HG03457 (cell line): ENCODE measurements around the gene COL8A1.

Experiments used
- ATAC-seq: cut with Tn5 transposase; IDR thresholded peaks from one replicate; pipeline ENCODE4 v1.9.1; 2021; ENCODE audit warnings: moderate number of reproducible peaks; ENCODE audit not compliant: unreplicated experiment

COL8A1 gene

GRCh38 chr3:99668044-99668443 is 29.6 kb downstream of the COL8A1 start:
- no peak for ATAC-seq

DNA sequence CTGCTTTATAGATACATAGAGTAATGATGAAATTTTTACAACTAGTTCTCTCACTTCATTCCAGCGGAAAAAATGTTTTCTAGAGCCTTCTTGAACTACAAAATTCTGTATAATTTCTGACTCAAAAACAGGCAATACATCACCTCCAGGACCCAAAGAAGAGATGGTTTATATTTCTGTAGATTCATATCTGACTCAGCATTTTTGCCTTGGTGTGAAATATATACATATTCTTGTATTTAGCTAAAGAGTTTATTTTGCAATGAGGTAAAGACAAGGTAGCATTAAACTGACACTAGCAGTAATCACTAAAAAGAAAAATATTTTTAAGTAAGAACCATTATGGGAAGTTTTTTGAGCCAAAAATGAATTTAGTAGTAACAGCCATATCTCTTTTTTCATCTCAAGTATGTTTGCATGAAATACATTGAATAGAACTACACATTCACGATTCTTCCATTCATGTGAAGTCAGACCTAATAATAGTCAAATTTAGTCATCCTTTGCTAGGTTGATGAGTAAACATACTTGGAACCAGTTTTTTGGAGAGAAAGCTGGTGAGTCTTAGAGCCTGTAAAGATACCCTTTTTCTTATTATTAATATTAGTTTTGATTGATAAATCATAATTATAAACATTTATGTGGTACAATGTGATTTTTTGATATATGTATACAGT is 31.6 kb downstream of the COL8A1 start:
- no peak for ATAC-seq

- ATAC-seq = no peak
Measured at GRCh38 chr3:99670556-99670950, 32.2 kb downstream of the COL8A1 start.

DNA sequence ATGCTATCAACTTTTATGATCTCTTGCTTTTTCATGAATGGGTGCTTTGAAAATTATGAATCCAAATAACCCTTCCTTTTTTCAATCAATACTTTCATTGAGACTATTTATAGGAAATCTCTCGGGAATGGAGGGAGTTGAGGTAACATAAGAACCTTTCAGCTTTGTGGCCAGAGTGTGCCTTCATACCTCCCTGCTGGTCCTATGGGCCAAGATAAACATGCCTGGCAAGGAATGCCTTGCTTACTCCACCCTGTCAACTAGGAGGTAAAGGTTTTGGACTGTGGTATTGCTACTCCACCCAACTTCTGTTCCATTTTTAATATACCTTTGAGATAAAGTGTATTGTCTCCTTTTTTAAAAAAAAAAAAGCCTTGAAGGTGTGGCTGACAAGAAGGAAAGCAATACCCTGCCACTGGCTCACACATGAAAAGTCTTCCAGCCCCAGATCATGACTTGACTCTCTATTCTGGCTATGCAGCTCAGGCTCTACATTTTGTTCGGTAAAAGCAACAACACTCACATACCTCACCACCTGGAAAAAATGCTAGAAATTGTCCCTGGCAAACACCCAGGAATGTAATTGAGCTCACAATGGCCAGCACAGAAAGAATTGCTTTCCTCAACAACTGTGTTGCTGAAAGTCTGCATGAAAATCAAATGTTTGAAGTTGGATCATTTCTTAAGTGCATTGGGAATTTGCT is 35.8 kb downstream of the COL8A1 start:
- no peak for ATAC-seq

GRCh38 chr3:99678023-99678422 is 39.6 kb downstream of the COL8A1 start:
- no peak for ATAC-seq

DNA sequence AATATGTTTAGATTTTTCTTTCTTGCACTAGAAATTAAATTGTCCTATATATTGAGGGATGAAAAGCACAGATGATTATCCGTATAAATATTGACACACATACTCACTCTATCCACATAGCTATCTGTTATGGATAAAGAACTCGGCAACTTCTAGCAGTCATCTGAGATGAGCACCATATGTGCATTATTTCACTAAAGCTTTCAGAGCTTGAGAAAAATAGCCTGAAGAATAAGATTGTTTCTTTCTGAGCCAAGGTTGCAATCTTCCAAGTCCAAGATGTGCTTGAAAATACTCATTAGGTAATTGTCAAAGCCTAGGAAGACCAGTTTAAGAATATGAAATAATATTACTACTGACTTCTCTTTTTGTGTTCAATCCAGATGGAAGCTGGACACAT is 40.5 kb downstream of the COL8A1 start:
- ATAC-seq = no peak

GRCh38 chr3:99681512-99681911 is 43.1 kb downstream of the COL8A1 start:
- ATAC-seq = no peak

- no peak for ATAC-seq
Measured at GRCh38 chr3:99681976-99682375, 43.6 kb downstream of the COL8A1 start.

- ATAC-seq = no peak
Measured at GRCh38 chr3:99683465-99683864, 45.1 kb downstream of the COL8A1 start.

GRCh38 chr3:99683876-99684275 is 45.5 kb downstream of the COL8A1 start:
- no peak for ATAC-seq

GRCh38 chr3:99684644-99685043 is 46.2 kb downstream of the COL8A1 start:
- no peak for ATAC-seq

DNA sequence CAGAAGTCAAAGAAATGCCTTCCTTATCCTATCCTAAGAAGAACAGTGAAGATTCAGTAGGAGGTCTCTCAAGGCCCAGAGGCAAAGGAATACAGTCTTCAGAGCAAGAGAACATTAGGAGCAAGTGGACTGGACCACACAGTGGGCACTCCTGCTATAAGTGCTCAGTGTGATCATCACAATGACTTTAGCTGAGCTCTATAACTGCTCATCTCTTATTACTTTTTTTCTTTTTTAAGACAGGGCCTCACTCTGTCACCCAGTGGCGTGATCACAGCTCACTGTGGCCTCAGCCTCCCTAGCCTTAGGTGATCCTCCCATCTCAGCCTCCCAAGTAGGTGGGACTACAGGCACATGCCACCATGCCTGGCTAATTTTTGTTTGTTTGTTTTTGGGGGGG is 48.1 kb downstream of the COL8A1 start:
- no peak for ATAC-seq

DNA sequence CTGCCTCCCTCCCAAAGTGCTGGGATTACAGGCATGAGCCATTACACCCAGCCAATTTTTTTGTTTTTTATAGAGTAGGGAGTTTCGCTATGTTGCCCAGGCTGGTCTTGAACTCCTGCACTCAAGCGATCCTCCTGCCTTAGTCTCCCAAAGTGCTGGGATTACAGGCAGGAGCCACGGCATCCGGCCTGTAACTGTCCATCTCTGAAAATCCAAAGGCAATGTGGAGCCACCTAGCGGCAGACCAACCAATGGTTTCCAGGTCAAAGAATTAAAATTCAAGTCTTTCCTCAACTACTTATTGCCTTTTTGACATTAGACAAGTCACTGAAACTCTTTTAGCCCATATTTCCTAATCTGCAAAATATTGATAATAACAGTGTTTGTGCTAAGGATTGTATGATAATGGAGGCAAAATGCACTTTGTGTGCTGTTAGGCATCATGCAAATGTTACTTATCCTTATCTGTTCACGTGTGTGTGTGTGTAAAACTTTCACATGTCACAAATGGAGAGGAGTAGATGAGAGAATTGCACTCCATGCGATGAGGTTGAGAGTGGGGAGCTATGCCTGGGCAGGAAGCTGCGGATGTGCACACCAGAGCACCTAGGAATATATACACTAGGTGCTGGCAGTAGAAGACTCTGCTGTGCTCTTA is 48.7 kb downstream of the COL8A1 start:
- ATAC-seq = no peak

DNA sequence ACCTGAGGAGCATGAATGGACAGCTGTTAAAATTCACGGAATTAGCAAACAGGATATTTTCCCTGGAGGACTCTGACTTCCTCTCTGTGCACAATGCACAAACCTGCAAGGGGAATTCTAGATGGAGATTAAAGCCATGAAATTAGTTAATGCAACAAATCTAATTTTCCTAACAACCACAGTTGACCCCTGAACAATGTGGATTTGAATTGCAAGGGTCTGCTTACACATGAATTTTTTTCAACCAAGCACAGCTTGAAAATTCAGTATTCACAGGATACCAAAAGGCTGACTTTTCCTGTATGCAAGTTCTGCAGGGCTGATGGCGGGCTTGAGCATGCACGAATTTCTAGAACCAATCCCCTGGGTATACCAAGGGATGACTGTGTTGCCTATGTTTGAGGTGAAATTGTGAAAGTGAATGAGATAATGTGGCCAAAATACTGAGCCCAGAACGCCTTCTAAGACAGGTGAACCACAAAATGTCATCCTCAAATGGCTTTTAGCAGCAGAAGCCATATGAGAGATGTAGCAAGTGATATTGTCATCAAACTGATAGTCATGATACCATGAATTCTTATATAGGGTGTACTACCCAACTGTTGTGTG is 52.5 kb downstream of the COL8A1 start:
- no peak for ATAC-seq

- ATAC-seq = no peak
Measured at GRCh38 chr3:99693636-99694035, 55.2 kb downstream of the COL8A1 start.

- no peak for ATAC-seq
Measured at GRCh38 chr3:99696497-99696896, 58.1 kb downstream of the COL8A1 start.

DNA sequence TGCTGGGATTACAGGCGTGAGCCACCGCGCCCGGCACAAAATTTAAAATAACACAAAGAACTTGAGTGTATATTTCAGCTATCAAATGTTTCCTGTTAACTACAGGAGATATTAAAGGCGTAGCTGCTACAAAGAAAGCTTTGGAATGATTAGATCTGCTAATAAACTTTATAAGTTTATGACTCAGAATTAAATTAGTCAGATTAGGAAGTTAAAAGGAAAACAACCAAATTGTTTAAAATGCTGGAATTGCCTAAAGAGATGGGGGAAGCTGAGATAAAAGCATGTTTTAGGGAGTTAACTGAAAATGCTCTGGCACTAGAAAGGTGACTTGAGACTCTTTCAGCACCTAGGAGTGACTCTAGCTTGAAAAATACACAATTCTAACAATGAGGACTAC is 58.9 kb downstream of the COL8A1 start:
- no peak for ATAC-seq

DNA sequence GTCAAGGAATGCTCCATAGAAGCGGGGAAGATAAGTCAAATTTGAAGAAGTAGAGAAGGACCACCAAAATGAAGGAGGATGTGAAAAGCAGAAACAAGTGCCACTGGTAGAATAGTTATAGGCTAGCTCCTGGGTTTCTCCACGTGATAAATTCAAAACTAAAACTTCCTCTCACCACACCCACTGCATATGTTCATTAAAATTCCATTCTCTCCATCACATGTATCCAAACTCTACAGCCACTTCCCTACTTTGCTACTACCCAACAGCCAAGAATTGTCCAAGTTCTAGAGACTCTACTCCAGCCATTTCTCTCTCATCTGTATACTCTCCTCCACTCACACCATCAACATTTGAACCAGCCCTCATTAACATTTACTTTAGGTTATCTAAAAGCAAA is 60.5 kb downstream of the COL8A1 start:
- ATAC-seq = no peak

GRCh38 chr3:99699841-99700240 is 61.4 kb downstream of the COL8A1 start:
- ATAC-seq = no peak

DNA sequence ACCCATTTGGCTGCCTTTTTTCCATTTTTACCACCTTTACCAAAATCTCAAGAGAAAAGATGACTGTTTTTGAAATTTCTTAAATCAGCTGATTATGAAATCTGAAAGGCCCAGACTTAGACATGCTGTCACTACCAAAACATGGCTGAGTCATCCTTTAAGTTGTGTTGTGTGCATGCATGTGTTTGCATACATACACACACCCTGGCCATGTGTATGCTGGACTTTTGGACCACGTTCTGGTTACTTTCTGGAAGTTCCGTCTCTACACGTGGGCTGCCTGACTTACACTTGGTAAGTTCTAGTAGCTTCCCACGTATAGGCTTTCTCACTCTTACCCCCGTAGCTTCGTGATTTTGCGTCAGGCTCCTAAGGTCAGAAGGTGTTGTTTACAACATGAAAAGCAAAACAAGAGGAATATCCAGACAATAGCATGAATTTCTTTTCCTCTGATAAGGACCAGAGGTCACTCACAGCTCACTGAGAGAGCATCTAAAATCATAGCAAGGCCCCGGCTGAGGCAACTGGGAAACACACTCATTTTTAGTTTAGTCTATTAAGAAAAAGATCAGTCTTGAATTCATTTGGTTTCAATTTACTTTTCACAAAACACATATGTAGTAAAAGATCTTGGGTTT is 62.4 kb downstream of the COL8A1 start:
- no peak for ATAC-seq
